ENCODE results near the gene GALNT2.

The GALNT2 gene

GRCh38 chr1:230208619-230209261, 141.7 kb downstream of the GALNT2 start:
- no peak for TF ChIP-seq CTCF (IDR thresholded peaks at IDR 0.05; ENCODE audit: control insufficient read depth, extremely low read depth, insufficient read depth)
- H3K4me3 ChIP-seq (ENCODE audit: low read depth, low read length): no peak overlapping the region
- DNase-seq (ENCODE audit: low read depth): no peak

DNA sequence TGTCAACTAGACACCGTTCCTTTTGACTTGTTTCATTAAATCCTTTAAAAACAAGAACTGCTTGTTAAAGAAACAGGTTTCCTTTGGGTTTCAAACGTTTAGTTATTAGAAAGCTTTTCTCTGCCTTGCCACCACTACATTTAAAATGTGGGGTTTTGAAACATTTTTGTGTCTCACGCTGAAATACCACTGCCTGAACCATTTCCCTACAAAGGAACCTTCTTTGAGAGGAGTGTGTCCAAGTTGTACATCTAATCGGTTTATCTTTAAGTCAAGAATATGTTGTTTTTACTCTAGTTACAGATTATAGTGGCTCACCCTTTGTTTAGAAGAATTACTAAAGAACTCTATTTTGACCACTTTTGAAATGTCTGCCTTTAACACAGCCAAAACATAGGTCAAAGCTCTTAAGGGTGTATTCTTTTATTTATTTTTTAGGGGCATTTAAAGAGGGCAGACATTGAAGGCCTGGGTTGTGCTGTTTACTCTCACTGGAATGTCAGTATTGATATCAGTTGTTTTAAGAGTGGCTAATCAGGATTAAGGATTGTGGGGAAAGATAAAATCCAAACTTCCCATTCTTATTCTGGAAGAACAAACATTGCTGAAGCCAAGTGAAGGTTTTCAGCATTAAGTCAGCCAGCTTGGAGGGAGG, 143.4 kb downstream of the GALNT2 start:
- no peak overlapping the region for H3K4me3 ChIP-seq (ENCODE audit: low read depth, low read length)
- DNase-seq (ENCODE audit: low read depth): no peak
- TF ChIP-seq CTCF (IDR thresholded peaks at IDR 0.05; ENCODE audit: control insufficient read depth, extremely low read depth, insufficient read depth): no peak

- H3K4me3 ChIP-seq (ENCODE audit: low read depth, low read length): no peak overlapping the region
- TF ChIP-seq CTCF (IDR thresholded peaks at IDR 0.05; ENCODE audit: control insufficient read depth, extremely low read depth, insufficient read depth): no peak
- DNase-seq (ENCODE audit: low read depth): no peak
These were observed 143.9 kb downstream of the GALNT2 start for GRCh38 chr1:230210981-230211336.

GRCh38 chr1:230211436-230212145, 144.6 kb downstream of the GALNT2 start:
- no peak overlapping the region for H3K4me3 ChIP-seq (ENCODE audit: low read depth, low read length)
- no peak for TF ChIP-seq CTCF (IDR thresholded peaks at IDR 0.05; ENCODE audit: control insufficient read depth, extremely low read depth, insufficient read depth)

GRCh38 chr1:230212405-230212936, 145.4 kb downstream of the GALNT2 start:
- no peak for TF ChIP-seq CTCF (IDR thresholded peaks at IDR 0.05; ENCODE audit: control insufficient read depth, extremely low read depth, insufficient read depth)
- DNase-seq (ENCODE audit: low read depth): no peak
- H3K4me3 ChIP-seq (ENCODE audit: low read depth, low read length): no peak overlapping the region

More at GRCh38 chr1:230211436-230212145, 144.6 kb downstream of the GALNT2 start:
- DNase-seq (ENCODE audit: low read depth): no peak

DNA sequence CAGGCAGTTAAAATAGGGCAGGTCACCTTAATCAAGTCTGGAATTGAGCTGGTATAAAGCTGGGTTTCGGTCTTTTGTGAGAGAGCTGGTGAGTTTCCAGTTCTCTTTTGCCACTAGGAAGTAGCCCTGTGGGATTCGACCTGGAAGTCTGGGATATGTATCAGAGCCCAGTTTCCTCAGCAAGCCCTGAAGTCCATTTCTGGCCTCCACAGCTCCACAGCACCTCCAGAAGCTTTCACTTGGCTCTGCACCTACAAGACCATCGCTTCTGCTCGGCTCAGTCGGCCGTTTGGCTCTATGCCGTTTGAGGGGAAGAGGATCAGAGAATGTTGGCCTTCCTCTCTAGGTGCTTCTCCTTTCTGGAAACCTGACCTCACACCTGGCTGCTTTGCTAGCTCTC, 148.0 kb downstream of the GALNT2 start:
- H3K4me3 ChIP-seq (ENCODE audit: low read depth, low read length): peak overlapping the region; percentile 14; the same call in 1 of the 2 replicates
- peak; percentile 68 for DNase-seq (ENCODE audit: low read depth)
- peak; percentile 53 for TF ChIP-seq CTCF (IDR thresholded peaks at IDR 0.05; ENCODE audit: control insufficient read depth, extremely low read depth, insufficient read depth)
